AG08396 (cell line): ENCODE data around the gene ARHGEF4.

Source experiments
- DNase-seq: peaks from one replicate; pipeline ENCODE4 v3.0.0; 2012; ENCODE audit warnings: low spot score, mixed read lengths

ARHGEF4 gene

GRCh38 chr2:131039101-131039440, 202.4 kb downstream of the ARHGEF4 start:
- no peak for DNase-seq

GRCh38 chr2:131039535-131039907, 202.8 kb downstream of the ARHGEF4 start:
- DNase-seq, result no peak

- peak; percentile 70 for DNase-seq
Measured at GRCh38 chr2:131039908-131040660, 203.4 kb downstream of the ARHGEF4 start.

GRCh38 chr2:131040661-131041401, 204.1 kb downstream of the ARHGEF4 start:
- DNase-seq, result no peak

- DNase-seq, result no peak
Measured at GRCh38 chr2:131041402-131042147, 204.9 kb downstream of the ARHGEF4 start.

GRCh38 chr2:131042148-131042775, 205.5 kb downstream of the ARHGEF4 start:
- DNase-seq, result peak; percentile 61

GRCh38 chr2:131043199-131044074, 206.7 kb downstream of the ARHGEF4 start:
- no peak for DNase-seq

GRCh38 chr2:131044075-131044756, 207.5 kb downstream of the ARHGEF4 start:
- DNase-seq, result no peak

GRCh38 chr2:131044757-131045150, 208.0 kb downstream of the ARHGEF4 start:
- DNase-seq, result no peak

GRCh38 chr2:131045286-131046027, 208.7 kb downstream of the ARHGEF4 start:
- DNase-seq, result no peak

GRCh38 chr2:131046028-131046917, 209.6 kb downstream of the ARHGEF4 start:
- DNase-seq, result no peak

- DNase-seq, result no peak
Measured at GRCh38 chr2:131046918-131047652, 210.4 kb downstream of the ARHGEF4 start.

- no peak for DNase-seq
Measured at GRCh38 chr2:131047920-131048560, 211.3 kb downstream of the ARHGEF4 start.

GRCh38 chr2:131048641-131049040, 211.9 kb downstream of the ARHGEF4 start:
- no peak for DNase-seq

- no peak for DNase-seq
Measured at GRCh38 chr2:131049150-131049718, 212.5 kb downstream of the ARHGEF4 start.

GRCh38 chr2:131050896-131051295, 214.2 kb downstream of the ARHGEF4 start:
- no peak for DNase-seq

GRCh38 chr2:131052741-131053263, 216.1 kb downstream of the ARHGEF4 start:
- DNase-seq, result no peak
